ENCODE results near the gene NUDT21. TPM values are rescaled to one million over a fixed set of nuclear protein-coding genes. Genes with fewer than 3 reads are reported as not detected.

Gene NUDT21
- total and polyA plus RNA-seq, 2 experiments from 2014 or later, result 47.8 to 57.0 TPM

DNA sequence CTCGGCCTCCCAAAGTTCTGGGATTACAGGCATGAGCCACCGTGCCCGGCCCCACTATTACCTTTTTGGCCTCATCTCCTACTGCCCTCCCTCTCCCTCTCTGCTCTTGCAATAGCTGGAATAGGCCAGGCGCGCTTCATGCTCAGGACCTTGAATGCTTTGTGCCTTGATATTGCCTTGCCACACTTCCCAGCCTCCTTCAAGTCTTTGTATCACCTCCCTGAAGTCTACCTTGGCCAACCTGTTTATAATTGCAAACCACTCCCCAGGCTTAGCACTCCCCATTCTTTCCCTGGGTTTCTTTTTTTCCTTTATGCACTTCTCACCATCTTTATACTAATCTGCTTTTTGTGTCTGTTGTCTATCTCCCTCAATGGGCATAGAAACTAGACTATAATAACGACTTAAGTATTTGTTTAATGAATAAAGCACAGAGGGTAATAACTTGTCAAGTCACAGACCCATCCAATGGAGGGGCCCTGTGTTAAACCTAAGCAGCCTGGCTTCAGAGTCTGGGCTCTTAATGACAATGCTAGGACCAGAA is 6.9 kb upstream of the NUDT21 start:
- Histone ChIP-seq H2AFZ (no peak overlapping the region), H3K4me1 (ENCODE audit: insufficient read depth) (peaks cover 2% of the 10 kb centered on the region; the same call in 1 of the 2 replicates), H3K4me3 (no peak overlapping the region), H3F3A (ENCODE audit: insufficient read depth) (no peaks in the 10 kb centered on the region), H3K27ac (no peak overlapping the region), H3K9ac (no peak overlapping the region), H3K9me3 (ENCODE audit: low read depth) (no peaks in the 10 kb centered on the region), H3K27me3 (replicated peaks; ENCODE audit: insufficient read depth) (no peaks in the 10 kb centered on the region), H3K36me3 (ENCODE audit: low read depth) (peaks cover 62% of the 10 kb centered on the region), H3K79me2 (ENCODE audit: insufficient read depth) (peaks cover 55% of the 10 kb centered on the region), H3K9me2 (ENCODE audit: insufficient read depth) (no peaks in the 10 kb centered on the region), H4K20me1 (ENCODE audit: insufficient read depth) (no peaks in the 10 kb centered on the region), H3K4me2 (ENCODE audit: unreplicated experiment) (no peak overlapping the region)
- no peak for DNase-seq
- TF ChIP-seq EZH2 (IDR thresholded peaks at IDR 0.05; ENCODE audit: insufficient read depth, poor library complexity, severe bottlenecking) (no peak), EZH2phosphoT487 (IDR thresholded peaks at IDR 0.05; ENCODE audit: insufficient read depth, low read depth) (no peak)
- WGBS, 2 experiments (ENCODE audit: low coverage in 1 of 2, low lambda C conversion rate in 2 of 2, missing lambda C conversion rate in 2 of 2), result 96 to 97% methylated on average over 6 of the region's 6 CpGs
- in situ Hi-C loops (cut with MboI), result no loop called here

GRCh38 chr16:56451753-56452689 is 889 bp upstream of the NUDT21 start:
- peaks cover 27% of the 10 kb centered on the region for H3K4me1 ChIP-seq (ENCODE audit: insufficient read depth)
- H2AFZ ChIP-seq, result peak overlapping the region; percentile 82
- H3K4me3 ChIP-seq, result peak overlapping the region; percentile 92
- no peak for TF ChIP-seq EZH2phosphoT487 (IDR thresholded peaks at IDR 0.05; ENCODE audit: insufficient read depth, low read depth)
- TF ChIP-seq EZH2 (IDR thresholded peaks at IDR 0.05; ENCODE audit: insufficient read depth, poor library complexity, severe bottlenecking), result no peak
- H3K9me3 ChIP-seq (ENCODE audit: low read depth), result no peaks in the 10 kb centered on the region
- in situ Hi-C loops (cut with MboI), result no loop called here
- 13 to 14% methylated on average over 31 of the region's 31 CpGs for WGBS, 2 experiments (ENCODE audit: low coverage in 1 of 2, low lambda C conversion rate in 2 of 2, missing lambda C conversion rate in 2 of 2)
- H3K9ac ChIP-seq, result peak overlapping the region; percentile 92
- H3K9me2 ChIP-seq (ENCODE audit: insufficient read depth), result no peaks in the 10 kb centered on the region
- H3F3A ChIP-seq (ENCODE audit: insufficient read depth), result peaks cover 12% of the 10 kb centered on the region; the same call in 1 of the 2 replicates
- H4K20me1 ChIP-seq (ENCODE audit: insufficient read depth), result peaks cover 5% of the 10 kb centered on the region; the same call in 1 of the 2 replicates
- H3K27ac ChIP-seq, result peak overlapping the region; percentile 89
- peak overlapping the region; percentile 83 for H3K4me2 ChIP-seq (ENCODE audit: unreplicated experiment)
- peaks cover 93% of the 10 kb centered on the region for H3K79me2 ChIP-seq (ENCODE audit: insufficient read depth)
- H3K36me3 ChIP-seq (ENCODE audit: low read depth), result peaks cover 33% of the 10 kb centered on the region
- no peaks in the 10 kb centered on the region for H3K27me3 ChIP-seq (replicated peaks; ENCODE audit: insufficient read depth)
- DNase-seq, result peak; percentile 82

GRCh38 chr16:56450275-56450985 is 702 bp downstream of the NUDT21 start:
- H3K79me2 ChIP-seq (ENCODE audit: insufficient read depth), result peaks cover 93% of the 10 kb centered on the region
- peak overlapping the region; percentile 95 for H3K4me2 ChIP-seq (ENCODE audit: unreplicated experiment)
- H3K27ac ChIP-seq, result peak overlapping the region; percentile 89
- no peaks in the 10 kb centered on the region for H3K9me3 ChIP-seq (ENCODE audit: low read depth)
- no peaks in the 10 kb centered on the region for H3K9me2 ChIP-seq (ENCODE audit: insufficient read depth)
- peaks cover 34% of the 10 kb centered on the region for H3K36me3 ChIP-seq (ENCODE audit: low read depth)
- TF ChIP-seq EZH2phosphoT487 (IDR thresholded peaks at IDR 0.05; ENCODE audit: insufficient read depth, low read depth) (no peak), EZH2 (IDR thresholded peaks at IDR 0.05; ENCODE audit: insufficient read depth, poor library complexity, severe bottlenecking) (no peak)
- H3K9ac ChIP-seq, result peak overlapping the region; percentile 92
- H3K27me3 ChIP-seq (replicated peaks; ENCODE audit: insufficient read depth), result no peaks in the 10 kb centered on the region
- DNase-seq, result peak; percentile 60
- H3K4me3 ChIP-seq, result peak overlapping the region; percentile 92
- H2AFZ ChIP-seq, result peak overlapping the region; percentile 91
- H3K4me1 ChIP-seq (ENCODE audit: insufficient read depth), result peaks cover 28% of the 10 kb centered on the region
- in situ Hi-C loops (cut with MboI), result no loop called here
- H3F3A ChIP-seq (ENCODE audit: insufficient read depth), result peaks cover 12% of the 10 kb centered on the region; the same call in 1 of the 2 replicates
- peaks cover 5% of the 10 kb centered on the region; the same call in 1 of the 2 replicates for H4K20me1 ChIP-seq (ENCODE audit: insufficient read depth)
- WGBS, 2 experiments (ENCODE audit: low coverage in 1 of 2, low lambda C conversion rate in 2 of 2, missing lambda C conversion rate in 2 of 2), result 4 to 5% methylated on average over 18 of the region's 18 CpGs

GRCh38 chr16:56448005-56448404 is 3.1 kb downstream of the NUDT21 start:
- Histone ChIP-seq H3K4me2 (ENCODE audit: unreplicated experiment) (no peak overlapping the region), H3K27ac (no peak overlapping the region), H3K9me2 (ENCODE audit: insufficient read depth) (no peaks in the 10 kb centered on the region), H3K9ac (no peak overlapping the region), H2AFZ (no peak overlapping the region), H3F3A (ENCODE audit: insufficient read depth) (peaks cover 12% of the 10 kb centered on the region; the same call in 1 of the 2 replicates), H3K27me3 (replicated peaks; ENCODE audit: insufficient read depth) (no peaks in the 10 kb centered on the region), H3K36me3 (ENCODE audit: low read depth) (peaks cover 35% of the 10 kb centered on the region), H3K4me1 (ENCODE audit: insufficient read depth) (peaks cover 26% of the 10 kb centered on the region), H4K20me1 (ENCODE audit: insufficient read depth) (peaks cover 5% of the 10 kb centered on the region; the same call in 1 of the 2 replicates), H3K9me3 (ENCODE audit: low read depth) (no peaks in the 10 kb centered on the region), H3K4me3 (no peak overlapping the region), H3K79me2 (ENCODE audit: insufficient read depth) (peaks cover 93% of the 10 kb centered on the region)
- no peak for DNase-seq
- TF ChIP-seq EZH2phosphoT487 (IDR thresholded peaks at IDR 0.05; ENCODE audit: insufficient read depth, low read depth) (no peak), EZH2 (IDR thresholded peaks at IDR 0.05; ENCODE audit: insufficient read depth, poor library complexity, severe bottlenecking) (no peak)
- in situ Hi-C loops (cut with MboI), result loop anchor here (10.0 kb wide), 1 partner anchor 57 kb away; no protein-coding TSS in a partner anchor

All from GM23248 (cell line).